GM18951 (cell line): ENCODE data around the gene LRRFIP1.
"Not testable (repeated sequence)": the region's sequence is repeated elsewhere in the genome, so short reads cannot be mapped to it uniquely, and the experiment has no call there.

Experiments used
- POLR2A ChIP-seq: IDR thresholded peaks from 4 replicates; pipeline ENCODE4 v1.6.1; 2011; ENCODE audit warnings: mild to moderate bottlenecking; ENCODE audit not compliant: insufficient read length, insufficient read depth; ENCODE audit errors: extremely low read depth
- in situ Hi-C: fragments of 300-500 bp; cut with MboI; formaldehyde crosslinking; loops from one replicate; pipeline ENCODE4 v1.12.0; 2022; ENCODE audit warnings: low sequenced_read_pairs, mixed read lengths, inconsistent platforms; ENCODE audit not compliant: unreplicated experiment

Gene LRRFIP1

DNA sequence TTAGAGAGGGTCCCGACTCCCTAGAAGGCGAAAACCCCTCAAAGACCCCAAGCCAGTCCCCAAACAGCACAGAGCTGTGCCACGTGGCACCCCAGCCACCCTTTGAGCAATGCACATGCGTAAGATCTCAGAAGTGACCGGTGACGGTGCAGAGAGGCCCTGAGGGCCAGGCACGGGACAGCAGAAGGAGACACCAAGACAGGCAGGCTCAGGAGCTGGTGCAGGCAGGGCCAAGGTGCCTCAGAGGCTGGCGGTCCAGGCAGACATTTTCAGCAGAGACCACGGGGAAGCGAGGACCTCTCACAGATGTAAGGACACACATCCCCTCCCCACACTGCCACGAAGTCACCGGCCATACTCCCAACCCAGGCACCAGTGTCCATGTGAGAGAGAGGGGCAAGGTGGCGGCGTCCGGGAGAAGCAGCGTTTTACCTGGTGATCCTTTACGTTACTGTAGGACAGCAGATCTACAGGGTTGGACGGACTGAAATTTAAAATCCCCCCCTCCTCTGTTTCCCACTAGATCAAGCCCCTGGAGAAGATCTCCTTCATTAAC lies 34.9 kb upstream of the LRRFIP1 start:
- in situ Hi-C loops, result no loop called here
- no peak for TF ChIP-seq POLR2A

DNA sequence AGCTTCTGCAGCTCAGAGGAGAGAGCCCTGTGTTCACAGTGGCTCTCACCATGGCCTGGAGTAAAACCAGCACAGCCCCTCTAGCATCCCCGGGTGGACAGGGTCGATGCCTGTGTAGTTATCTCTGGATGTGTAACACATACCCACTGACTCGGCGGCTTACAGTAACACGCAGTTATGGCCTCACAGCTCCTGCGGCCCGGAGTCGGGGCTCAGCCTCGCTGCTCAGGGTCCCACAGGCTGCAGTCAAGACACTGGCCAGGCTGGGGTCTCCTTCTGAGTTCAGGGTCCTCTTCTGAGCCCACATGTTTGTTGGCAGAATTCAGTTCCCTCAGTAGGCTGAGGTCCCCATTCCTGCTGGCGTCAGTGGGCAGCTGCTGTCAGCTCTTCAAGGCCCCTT lies 34.4 kb upstream of the LRRFIP1 start:
- in situ Hi-C loops, result no loop called here
- TF ChIP-seq POLR2A, result no peak

DNA sequence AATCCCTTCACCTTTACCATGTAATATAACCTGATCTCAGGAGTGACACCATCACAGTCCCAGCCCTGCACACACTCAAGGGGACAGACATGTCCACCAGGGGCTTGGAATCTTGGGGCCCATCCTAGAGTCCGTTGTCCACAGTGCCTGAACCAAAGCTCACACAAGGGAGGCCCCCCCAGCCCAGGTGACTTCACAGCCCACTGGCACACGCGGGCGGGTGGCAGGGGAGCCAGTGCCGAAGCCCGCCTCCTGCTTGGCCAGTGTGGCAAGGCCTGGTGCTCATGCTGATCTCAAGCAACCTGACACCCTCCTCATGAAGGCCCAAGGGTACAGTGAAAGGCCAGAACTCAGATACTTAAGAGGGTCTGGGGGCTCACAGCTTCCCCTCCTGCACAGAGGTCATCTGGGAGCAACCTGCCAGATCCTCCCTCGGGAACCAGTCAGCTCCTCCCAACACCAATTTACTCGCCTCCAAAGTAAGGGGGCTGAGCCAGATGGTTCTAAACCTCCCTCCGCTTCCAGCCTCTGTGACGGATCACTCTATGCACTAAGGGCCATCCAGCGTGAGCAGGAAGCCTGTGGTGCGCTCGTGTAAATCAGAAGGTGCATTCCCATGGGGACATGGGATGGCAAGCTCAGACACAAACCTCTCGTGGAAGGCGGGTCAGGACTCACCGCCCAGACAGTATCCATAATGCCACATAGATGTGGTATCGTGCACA lies 33.6 kb upstream of the LRRFIP1 start:
- TF ChIP-seq POLR2A, result no peak
- in situ Hi-C loops, result no loop called here

GRCh38 chr2:237594514-237594871 lies 32.9 kb upstream of the LRRFIP1 start:
- TF ChIP-seq POLR2A, result no peak
- in situ Hi-C loops, result no loop called here

DNA sequence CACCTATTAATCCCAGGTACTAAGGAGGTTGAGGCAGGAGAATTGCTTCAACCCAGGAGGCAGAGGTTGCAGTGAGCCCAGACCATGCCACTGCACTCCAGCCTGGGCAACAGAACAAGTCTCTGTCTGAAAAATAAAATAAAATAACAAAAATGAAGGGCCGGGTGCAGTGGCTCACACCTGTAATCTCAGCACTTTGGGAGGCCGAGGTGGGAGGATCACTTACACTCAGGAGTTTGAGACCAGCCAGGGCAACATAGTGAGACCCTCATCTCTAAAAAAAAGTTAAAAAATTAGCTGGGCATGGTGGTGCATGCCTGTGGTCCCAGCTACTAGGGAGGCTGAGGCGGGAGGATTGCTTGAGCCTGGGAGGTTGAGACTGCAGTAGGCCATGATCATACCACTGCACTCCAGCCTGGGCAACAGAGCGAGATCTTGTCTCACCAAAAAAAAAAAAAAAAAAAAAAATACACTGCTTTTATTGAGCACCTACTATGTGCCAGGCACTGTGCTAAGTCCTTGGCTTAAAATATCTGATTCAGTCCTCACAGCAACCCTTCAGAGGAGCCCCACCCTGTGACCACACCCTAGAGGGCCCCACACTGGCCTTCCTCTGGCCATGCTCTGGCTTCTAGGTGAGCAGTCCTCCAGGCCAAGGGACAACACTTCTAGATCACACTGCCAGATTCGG lies 31.4 kb upstream of the LRRFIP1 start:
- in situ Hi-C loops, result not testable (repeated sequence)

DNA sequence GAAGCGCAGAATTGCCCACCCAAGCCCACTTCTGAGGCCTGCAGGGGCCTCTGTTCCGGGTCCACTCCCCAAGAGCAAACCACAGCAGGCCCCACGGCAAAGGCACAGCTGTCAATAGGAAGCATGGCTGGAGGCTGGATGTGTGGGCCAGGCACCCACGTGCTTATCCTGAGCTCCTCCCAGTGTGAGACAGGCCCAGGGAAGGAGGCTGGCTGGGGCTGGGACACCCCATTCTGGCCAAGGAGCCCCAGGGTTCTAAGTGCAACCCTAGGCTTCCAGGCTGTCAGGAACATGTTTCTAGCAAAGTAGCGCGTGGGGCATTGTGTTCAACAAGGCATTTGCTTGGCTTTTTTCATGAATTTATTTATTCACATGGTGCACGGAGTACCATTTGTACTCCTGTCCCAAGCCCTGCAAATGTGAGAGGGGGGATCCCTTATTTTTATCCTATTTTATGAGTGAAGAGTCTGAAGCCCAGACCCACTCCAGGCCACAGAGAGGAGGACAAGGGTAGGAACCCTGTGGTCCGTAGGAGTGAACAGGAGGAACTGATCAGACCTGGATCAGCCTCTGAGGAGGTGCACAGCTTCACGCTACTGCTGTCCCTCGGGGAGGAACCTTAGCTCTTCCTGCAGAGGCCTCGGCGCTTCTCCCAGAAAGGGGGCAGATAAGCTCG lies 30.7 kb upstream of the LRRFIP1 start:
- in situ Hi-C loops, result no loop called here

DNA sequence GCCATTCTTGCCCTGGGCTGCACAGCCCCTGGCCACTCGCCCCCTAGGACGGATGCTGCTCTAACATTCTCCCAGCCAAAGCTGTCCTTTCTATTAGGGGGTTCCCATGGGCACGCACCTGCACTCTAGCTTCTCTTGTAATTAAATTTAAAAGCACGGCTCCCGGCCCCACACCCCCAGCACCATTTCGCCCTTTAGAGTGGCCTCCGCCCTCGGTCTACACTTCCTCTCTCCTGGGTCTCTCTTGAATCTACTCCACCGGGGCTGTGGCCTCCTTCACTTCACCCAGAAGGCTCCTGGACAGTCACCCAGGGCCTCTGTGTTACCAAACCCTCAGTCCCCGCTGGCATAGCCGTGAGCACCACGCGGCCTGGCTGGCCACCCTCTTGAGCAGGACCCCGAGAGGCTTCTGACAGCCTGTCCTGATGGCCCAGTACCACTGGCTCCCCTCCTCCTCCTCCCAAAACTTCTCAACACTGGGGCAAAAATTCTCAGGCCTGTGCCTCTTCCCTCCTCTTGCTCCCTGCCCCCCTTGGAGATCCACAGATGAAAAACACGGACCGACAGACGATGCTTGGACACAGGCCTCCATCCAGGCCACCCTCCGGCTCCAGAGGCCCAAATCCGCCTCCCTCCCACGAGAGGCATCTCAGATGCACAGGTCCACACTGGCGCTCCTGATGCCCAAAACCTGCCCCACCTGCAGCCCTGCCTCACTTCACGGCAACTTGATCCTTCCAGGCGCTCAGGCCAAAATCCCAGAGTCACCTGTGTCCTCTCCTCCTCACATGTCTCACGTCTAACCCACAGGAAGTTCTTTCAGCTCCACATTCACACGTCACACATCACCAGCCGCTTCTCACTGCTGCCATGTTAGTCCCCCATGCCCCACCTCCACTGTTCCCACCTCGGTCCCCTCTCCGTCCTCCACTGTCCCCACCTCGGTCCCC lies 29.9 kb upstream of the LRRFIP1 start:
- TF ChIP-seq POLR2A, result no peak
- in situ Hi-C loops, result no loop called here

More for the DNA sequence above, 30.7 kb upstream of the LRRFIP1 start:
- TF ChIP-seq POLR2A, result no peak

- in situ Hi-C loops, result no loop called here
- no peak for TF ChIP-seq POLR2A
These were observed 28.7 kb upstream of the LRRFIP1 start for GRCh38 chr2:237598468-237599208.

DNA sequence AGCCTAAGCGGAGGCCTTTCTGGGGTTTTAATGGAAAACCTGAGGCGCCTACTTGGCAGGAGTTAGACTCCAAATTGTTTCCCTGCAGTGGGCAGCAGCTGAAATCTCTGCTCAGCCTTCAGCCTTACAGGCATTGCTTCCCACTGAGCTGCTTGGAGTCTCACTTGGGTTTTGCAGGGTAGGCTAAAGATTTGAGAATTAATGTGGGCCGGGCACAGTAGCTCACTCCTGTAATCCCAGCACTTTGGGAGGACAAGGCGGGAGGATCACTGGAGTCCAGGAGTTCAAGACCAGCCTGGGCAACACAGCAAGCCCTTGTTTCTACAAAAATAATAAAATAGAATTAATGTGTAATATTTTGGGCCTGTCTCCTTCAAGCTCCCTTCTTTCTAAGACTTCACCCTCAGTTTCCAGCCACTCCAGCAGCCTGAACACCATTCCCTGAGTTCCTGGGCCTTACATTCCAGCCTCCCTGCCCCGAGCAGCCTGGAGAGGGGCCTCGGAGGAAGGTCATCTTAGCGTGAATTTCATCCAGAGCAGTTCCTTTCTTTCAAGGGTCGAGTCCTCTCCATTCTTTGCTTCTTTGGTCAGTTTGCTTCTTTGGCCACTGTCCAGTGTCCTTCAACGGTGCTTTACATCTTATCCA lies 27.8 kb upstream of the LRRFIP1 start:
- in situ Hi-C loops, result no loop called here
- TF ChIP-seq POLR2A, result no peak

DNA sequence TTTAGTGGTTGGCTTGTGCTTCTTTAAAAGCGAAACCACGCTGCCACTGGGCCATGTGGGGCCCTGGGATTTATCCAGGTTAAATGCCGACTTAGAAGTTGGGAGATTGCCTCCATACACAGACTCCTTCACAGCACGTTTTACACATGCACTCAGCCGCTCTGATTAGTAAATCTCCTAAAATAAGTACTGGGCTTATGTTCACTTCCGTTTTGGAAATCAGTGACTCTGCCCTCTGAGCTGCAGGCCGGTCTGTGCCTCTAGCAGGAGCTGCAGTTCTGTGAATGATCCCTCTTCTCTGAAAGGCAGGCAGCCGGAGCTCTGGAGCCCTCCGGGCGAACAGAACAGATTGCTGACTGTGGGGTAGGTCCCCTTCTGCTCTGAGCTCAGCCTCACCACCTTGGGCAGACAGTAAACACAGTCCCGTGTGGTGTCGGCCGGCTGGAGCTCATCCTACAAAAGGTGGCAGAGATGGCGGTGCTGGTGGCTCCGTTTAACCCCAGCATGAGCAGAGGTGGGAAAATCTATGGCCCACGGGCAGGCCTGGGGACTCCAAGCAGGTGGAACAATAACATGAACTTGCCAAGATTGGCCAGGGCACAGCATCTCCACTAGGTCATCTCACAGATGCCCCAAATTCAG lies 27.1 kb upstream of the LRRFIP1 start:
- no peak for TF ChIP-seq POLR2A
- in situ Hi-C loops, result no loop called here

DNA sequence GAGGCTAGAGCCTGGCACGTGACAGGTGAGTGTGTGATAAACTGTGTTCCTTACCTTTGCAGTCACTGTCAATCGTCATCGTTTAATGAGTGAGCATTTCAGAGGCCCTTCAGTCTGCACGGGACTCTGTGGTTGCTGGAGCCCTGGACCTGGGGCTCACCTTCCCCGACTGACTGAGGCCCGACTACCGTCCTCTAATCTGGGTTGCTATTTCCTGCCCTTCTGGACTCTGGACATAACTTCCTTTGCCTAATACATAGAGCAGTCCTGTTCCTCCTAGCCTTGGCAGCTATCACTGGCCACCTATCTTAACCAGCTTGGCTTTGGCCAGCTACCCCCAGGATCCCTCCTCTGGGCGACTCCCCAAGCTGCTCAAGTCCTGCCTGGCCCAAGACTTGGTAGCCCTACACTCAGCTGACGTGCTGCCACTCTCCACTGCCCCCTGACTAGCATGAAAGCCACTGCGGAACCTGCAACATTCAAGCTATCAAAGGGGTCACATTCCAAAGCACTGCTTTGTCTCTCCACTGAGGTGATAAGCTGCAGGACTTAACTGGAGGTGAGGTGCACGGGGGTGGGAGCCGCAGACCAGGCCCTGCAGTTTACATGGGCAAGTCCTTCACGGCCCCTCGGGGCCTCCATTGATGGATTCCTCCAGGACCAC lies 25.8 kb upstream of the LRRFIP1 start:
- in situ Hi-C loops, result no loop called here
- TF ChIP-seq POLR2A, result no peak
